ENCODE measurements around the gene TWF2.

The TWF2 gene

DNA sequence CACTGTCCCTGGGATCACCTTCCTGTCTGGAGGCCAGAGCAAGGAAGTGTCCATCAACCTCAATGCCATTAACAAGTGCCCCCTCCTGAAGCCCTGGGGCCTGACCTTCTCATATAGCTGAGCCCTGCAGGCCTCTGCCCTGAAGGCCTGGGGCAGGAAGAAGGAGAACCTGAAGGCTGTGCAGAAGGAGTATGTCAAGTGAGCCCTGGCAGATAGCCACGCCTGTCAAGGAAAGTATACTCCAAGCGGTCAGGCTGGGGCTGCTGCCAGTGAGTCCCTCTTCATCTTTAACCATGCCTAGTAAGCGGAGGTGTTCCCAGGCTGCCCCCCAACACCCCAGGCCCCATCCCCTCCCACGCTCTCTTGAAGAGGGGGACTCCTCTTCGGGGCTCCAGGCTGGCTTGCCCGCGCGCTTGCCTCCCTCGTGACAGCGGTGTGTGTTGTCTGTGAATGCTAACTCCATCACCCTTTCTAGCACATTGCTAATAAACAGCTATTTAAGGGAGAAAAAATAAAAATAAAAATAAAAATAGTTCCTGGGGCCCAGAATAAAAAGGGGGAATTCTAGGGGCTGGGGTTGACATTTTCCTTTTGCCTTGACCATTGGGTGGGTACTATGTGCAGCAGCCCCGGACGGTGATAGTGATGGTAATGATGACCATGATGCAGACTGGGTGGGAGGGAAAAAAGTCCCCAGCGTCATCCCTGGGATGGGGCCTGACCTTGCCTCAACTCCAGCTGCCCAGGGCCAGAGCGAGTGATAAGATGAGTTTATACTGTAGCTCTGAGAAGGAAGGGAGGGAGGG lies 44.3 kb downstream of the TWF2 start:
- TF ChIP-seq EZH2phosphoT487 (conservative IDR thresholded peaks at IDR 0.05; ENCODE audit: low read length): no peak
- TF ChIP-seq, protein P1, sequence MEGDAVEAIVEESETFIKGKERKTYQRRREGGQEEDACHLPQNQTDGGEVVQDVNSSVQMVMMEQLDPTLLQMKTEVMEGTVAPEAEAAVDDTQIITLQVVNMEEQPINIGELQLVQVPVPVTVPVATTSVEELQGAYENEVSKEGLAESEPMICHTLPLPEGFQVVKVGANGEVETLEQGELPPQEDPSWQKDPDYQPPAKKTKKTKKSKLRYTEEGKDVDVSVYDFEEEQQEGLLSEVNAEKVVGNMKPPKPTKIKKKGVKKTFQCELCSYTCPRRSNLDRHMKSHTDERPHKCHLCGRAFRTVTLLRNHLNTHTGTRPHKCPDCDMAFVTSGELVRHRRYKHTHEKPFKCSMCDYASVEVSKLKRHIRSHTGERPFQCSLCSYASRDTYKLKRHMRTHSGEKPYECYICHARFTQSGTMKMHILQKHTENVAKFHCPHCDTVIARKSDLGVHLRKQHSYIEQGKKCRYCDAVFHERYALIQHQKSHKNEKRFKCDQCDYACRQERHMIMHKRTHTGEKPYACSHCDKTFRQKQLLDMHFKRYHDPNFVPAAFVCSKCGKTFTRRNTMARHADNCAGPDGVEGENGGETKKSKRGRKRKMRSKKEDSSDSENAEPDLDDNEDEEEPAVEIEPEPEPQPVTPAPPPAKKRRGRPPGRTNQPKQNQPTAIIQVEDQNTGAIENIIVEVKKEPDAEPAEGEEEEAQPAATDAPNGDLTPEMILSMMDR (IDR thresholded peaks at IDR 0.05; ENCODE audit: insufficient read depth, low read length, poor library complexity, severe bottlenecking): no peak
- Histone ChIP-seq H3K9ac (ENCODE audit: low read length) (no peak overlapping the region), H3K79me2 (ENCODE audit: insufficient read depth, low read length) (peaks cover 14% of the 10 kb centered on the region), H3K9me3 (ENCODE audit: insufficient read depth, low read length) (no peaks in the 10 kb centered on the region), H4K20me1 (ENCODE audit: low read depth, low read length) (no peaks in the 10 kb centered on the region), H3K27me3 (ENCODE audit: low read length) (no peaks in the 10 kb centered on the region), H3K9me2 (replicated peaks; ENCODE audit: insufficient read depth, low read length) (no peaks in the 10 kb centered on the region), H3K4me3 (ENCODE audit: insufficient read depth, low read length, poor library complexity, severe bottlenecking) (no peak overlapping the region), H3K4me2 (ENCODE audit: low read depth, low read length, poor library complexity, severe bottlenecking) (no peak overlapping the region), H3K36me3 (ENCODE audit: low read length) (no peaks in the 10 kb centered on the region), H2AFZ (ENCODE audit: low read depth, low read length, severe bottlenecking) (no peak overlapping the region), H3K27ac (ENCODE audit: low read depth, low read length) (no peak overlapping the region), H3F3A (ENCODE audit: insufficient read depth) (no peaks in the 10 kb centered on the region)

- no peak overlapping the region for H3K27ac ChIP-seq (ENCODE audit: low read depth, low read length)
- no peaks in the 10 kb centered on the region for H3K9me3 ChIP-seq (ENCODE audit: insufficient read depth, low read length)
- no peak overlapping the region for H2AFZ ChIP-seq (ENCODE audit: low read depth, low read length, severe bottlenecking)
- H3K4me2 ChIP-seq (ENCODE audit: low read depth, low read length, poor library complexity, severe bottlenecking): no peak overlapping the region
- H3K36me3 ChIP-seq (ENCODE audit: low read length): no peaks in the 10 kb centered on the region
- H3K9ac ChIP-seq (ENCODE audit: low read length): no peak overlapping the region
- peaks cover under 1% of the 10 kb centered on the region; the same call in 1 of the 2 replicates for H3K79me2 ChIP-seq (ENCODE audit: insufficient read depth, low read length)
- no peaks in the 10 kb centered on the region for H3K27me3 ChIP-seq (ENCODE audit: low read length)
- no peaks in the 10 kb centered on the region for H3K9me2 ChIP-seq (replicated peaks; ENCODE audit: insufficient read depth, low read length)
- no peak overlapping the region for H3K4me3 ChIP-seq (ENCODE audit: insufficient read depth, low read length, poor library complexity, severe bottlenecking)
- H3F3A ChIP-seq (ENCODE audit: insufficient read depth): no peaks in the 10 kb centered on the region
- no peaks in the 10 kb centered on the region for H4K20me1 ChIP-seq (ENCODE audit: low read depth, low read length)
- TF ChIP-seq, protein P1 (IDR thresholded peaks at IDR 0.05; ENCODE audit: insufficient read depth, low read length, poor library complexity, severe bottlenecking): no peak
- no peak for TF ChIP-seq EZH2phosphoT487 (conservative IDR thresholded peaks at IDR 0.05; ENCODE audit: low read length)
These were observed 45.9 kb downstream of the TWF2 start for GRCh38 chr3:52193065-52193464.

GRCh38 chr3:52191663-52192062 lies 47.3 kb downstream of the TWF2 start:
- Histone ChIP-seq H3K79me2 (ENCODE audit: insufficient read depth, low read length) (no peaks in the 10 kb centered on the region), H3F3A (ENCODE audit: insufficient read depth) (no peaks in the 10 kb centered on the region), H3K9me2 (replicated peaks; ENCODE audit: insufficient read depth, low read length) (no peaks in the 10 kb centered on the region), H3K4me3 (ENCODE audit: insufficient read depth, low read length, poor library complexity, severe bottlenecking) (no peak overlapping the region), H2AFZ (ENCODE audit: low read depth, low read length, severe bottlenecking) (no peak overlapping the region), H4K20me1 (ENCODE audit: low read depth, low read length) (no peaks in the 10 kb centered on the region), H3K27me3 (ENCODE audit: low read length) (no peaks in the 10 kb centered on the region), H3K36me3 (ENCODE audit: low read length) (no peaks in the 10 kb centered on the region), H3K27ac (ENCODE audit: low read depth, low read length) (no peak overlapping the region), H3K9ac (ENCODE audit: low read length) (no peak overlapping the region), H3K4me2 (ENCODE audit: low read depth, low read length, poor library complexity, severe bottlenecking) (no peak overlapping the region), H3K9me3 (ENCODE audit: insufficient read depth, low read length) (no peaks in the 10 kb centered on the region)
- TF ChIP-seq, protein P1 (IDR thresholded peaks at IDR 0.05; ENCODE audit: insufficient read depth, low read length, poor library complexity, severe bottlenecking): no peak
- no peak for TF ChIP-seq EZH2phosphoT487 (conservative IDR thresholded peaks at IDR 0.05; ENCODE audit: low read length)
